ENCODE measurements around the gene GALNT5. TPM values are rescaled to one million over a fixed set of nuclear protein-coding genes. Genes with fewer than 3 reads are reported as not detected.
A peak's percentile ranks its signal among the peaks of the same experiment; 100 is the strongest.

The GALNT5 gene
- total RNA-seq, 1 donor from 2014 or later = 3.8 TPM

DNA sequence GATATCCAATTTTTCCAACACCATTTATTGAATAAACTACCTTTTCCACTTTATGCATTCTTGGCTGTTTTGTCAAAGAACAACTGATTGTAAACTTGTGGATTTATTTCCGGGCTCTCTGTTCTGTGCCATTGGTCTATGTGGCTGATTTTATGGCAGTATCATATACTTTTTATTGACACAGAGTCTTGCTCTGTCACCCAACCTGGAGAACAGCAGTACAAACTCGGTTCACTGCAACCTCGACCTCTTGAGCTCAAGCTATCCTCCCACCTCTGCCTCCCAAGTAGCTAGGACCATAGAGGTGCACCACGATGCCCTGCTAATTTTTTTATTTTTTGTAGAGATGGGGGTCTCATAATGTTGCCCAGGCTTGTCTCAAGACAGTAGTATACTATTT, 6.7 kb upstream of the GALNT5 start:
- ATAC-seq = no peak

DNA sequence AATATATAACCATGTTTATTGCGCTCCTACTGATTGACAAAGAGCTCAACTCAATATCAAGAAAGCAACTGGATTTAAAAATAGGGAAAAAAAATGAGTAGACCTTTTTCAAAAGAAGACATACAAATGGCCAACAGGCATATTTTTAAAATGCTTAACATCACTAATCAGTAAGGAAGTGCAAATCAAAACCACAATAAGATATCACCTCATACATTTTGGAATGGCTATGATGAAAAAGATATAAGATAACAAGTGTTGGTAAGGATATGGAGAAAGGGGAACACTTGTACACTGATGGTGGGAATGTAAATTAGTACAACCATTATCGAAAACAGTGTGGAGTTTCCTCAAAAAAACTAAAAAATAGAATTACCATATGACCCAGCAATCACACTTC, 5.6 kb upstream of the GALNT5 start:
- no peak for ATAC-seq

DNA sequence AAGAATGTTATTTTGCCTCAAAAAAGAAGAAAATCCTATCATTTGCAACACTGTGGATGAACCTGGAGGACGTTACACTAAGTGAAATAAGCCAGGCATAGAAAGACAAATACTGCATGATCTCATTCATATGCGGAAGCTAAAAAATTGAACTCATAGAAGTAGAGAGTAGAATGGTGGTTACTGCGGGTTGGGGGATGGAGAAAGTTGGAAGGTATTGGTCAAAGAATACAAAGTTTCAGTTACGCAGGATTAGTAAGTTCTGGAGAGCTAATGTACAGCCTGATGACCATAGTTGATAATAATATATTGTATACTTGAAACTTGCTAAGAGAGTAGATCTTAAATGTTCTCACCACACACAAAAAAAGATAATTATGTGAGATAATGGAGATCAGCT, 5.0 kb upstream of the GALNT5 start:
- ATAC-seq = no peak

DNA sequence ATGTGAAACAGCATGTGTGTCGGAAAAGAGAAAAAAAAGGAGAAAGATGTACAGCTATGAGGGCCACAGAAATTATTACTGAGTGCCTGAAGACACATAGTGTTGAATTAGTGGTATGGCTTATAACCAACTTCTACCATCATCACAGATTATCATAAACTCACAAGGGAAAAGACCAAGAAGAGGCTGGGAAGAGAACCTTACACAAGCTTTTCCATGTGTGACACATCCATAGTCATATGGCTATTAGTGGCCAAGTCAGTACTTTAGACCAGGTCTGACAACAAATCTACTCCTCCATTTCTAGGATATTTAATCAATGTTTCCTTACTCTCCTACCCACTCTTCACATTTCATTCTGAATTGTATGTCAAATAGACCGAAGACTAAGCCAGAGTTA, 3.5 kb upstream of the GALNT5 start:
- ATAC-seq = no peak

DNA sequence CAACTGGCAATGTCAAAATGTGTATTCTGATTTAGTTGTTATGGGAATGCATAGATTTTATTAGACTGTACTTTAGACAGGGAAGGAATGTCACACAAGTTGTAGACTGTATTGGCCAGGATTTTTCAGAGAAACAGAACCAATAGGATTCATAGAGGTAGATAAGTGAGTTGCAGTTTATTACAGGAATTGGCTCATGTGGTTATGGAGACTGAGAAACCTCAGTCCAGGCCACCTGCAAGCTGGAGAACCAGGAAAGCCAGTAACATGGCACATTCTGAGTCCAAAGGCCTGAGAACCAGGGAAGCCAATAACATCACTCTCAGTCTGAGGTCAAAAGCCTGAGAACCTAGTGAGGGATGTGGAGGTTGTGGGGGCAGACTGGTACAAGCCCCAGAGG, 1.8 kb upstream of the GALNT5 start:
- ATAC-seq = no peak

DNA sequence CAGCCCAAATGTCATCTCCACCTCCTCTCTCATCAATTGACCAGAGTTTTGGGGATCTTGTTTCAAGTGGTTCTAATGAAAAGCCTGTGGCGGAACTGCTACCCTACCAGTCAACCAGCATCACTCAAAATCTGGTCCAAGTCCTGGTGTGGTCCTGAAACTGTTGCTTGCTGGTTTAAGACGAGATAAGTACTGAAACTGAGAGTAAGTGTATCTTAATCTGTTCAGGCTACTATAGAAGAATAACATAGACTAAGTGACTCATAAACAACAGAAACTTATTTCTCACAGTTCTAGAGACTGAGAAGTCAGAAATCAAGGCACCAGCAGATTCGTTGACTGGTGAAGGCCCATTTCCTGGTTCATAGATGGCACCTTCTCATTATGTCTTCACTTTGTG, 879 bp upstream of the GALNT5 start:
- peak; percentile 80 for ATAC-seq

DNA sequence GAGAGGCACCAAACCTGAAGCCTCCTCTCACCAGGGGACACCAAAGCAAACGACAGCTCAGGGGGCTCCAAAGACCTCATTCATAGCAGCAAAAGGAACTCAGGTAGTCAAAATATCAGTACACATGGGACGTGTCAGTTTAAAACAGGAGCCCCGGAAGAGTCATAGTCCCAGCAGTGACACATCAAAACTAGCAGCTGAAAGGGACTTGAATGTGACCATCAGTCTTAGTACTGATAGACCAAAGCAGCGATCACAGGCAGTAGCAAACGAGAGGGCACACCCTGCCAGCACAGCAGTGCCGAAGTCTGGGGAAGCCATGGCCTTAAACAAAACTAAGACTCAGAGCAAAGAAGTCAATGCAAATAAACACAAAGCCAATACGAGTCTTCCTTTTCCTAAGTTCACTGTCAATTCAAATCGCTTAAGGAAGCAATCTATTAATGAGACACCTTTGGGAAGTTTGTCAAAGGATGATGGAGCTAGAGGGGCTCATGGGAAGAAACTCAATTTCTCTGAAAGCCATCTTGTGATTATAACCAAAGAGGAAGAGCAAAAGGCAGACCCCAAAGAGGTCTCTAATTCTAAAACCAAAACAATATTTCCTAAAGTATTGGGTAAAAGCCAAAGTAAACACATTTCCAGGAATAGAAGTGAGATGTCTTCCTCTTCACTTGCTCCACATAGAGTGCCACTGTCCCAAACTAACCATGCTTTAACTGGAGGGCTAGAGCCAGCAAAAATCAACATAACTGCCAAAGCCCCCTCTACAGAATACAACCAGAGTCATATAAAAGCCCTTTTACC, 1.2 kb downstream of the GALNT5 start:
- peak; percentile 18 for ATAC-seq

DNA sequence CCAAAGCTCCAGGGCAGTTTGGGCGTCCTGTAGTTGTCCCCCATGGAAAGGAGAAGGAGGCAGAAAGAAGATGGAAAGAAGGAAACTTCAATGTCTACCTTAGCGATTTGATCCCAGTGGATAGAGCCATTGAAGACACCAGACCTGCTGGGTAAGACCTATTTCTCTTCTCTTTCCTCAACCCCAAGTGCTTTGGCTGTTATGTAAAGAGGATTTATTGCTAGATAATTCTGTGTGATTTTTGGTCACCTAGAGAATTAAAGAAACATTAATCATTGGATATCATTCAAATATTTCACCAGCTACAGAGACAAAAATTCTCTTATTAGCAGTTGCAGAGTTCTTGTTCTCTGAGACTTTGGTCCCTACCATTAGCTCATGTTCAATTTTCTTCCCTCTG, 1.9 kb downstream of the GALNT5 start:
- no peak for ATAC-seq

DNA sequence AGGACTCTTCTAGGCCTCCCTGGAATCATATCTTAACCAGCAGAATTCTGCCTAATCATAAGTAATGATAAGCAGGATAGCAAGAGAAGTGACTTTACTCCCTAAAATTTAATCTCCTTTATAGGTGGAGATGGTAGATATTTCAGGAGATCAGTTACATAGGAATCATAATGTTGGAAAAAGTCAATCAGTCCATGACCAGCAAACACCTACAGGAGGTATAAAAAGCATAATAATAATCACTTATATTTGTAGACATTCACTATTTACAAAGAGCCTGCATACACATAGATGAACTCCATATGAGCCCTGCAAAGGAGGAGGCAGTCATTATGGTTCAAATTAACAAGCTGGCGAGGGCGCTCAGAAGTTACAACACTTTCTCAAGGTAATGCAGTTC, 2.5 kb downstream of the GALNT5 start:
- ATAC-seq = no peak

DNA sequence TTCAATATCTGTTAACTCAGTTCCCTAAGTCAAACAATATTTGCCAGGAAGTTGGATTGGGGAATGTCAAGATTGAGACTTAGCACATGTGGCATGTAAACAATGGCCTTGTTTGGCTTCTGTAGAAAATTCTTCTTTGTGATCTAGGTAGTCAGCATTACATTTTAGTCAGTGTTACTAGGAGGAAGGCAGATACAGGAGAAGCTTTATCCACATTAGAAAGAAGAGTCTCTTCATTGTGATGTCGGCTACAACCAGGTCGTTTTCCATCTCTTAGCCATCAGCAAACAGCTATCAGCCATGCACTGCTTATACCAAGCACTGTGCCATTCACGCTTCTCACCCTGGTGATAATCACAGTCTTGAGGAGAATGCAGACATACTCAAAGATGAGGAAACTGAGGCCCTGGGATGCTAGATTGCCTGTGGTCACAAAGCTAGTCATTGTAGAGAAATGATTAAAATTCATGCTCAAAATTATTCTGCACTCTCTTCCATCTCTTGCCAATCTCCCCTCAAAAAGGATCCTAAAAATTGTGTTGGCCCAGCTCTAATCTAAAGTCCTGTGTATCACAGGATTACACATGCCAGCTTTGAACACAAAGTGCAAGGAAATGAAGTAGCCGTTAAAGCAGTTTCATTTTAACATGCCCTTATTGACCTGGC, 3.2 kb downstream of the GALNT5 start:
- no peak for ATAC-seq

DNA sequence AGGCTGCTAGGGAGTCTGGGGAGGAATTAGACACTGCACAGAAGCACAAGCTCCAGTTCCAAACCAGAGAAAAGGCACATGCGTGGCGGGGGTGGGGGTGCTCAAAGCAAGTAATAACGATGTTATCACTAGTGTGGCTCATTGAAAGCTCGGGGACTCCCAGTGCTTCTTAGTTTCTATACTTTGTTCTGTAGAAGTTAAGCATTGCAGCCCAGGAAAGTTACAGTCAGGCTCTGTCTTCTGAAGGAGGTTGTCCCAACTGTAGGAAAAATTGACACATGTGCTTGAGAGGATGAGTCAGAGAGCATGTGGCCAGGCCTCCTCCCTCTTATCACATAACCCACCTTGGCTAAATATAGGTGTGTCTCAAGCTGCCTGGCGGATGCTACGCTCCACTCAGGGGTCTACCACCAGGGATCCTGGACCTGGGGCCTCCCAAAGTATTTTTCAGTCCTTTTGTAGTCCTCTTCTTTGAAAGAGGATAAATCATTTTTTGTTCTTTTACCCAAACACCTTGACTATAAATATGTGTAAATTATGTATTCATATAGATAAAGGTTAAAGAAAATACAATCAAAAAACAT, 3.8 kb downstream of the GALNT5 start:
- ATAC-seq = peak; percentile 79

DNA sequence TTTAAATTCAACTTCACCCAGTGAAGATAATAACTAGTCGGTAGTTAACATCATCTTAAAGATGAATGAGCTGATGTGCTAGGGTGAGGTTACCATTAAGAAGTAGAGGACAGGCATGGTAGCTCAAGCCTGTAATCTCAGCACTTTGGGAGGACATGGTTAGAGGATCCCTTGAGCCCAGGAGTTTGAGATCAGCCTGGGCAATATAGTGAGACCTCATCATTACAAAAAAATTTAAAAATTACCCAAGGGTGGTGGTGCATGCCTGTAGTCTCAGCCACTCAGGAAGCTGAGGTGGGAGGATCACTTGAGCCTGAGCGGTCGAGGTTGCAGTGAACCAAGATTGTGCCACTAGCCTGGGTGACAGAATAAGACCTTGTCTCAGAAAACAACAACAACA, 4.7 kb downstream of the GALNT5 start:
- no peak for ATAC-seq

DNA sequence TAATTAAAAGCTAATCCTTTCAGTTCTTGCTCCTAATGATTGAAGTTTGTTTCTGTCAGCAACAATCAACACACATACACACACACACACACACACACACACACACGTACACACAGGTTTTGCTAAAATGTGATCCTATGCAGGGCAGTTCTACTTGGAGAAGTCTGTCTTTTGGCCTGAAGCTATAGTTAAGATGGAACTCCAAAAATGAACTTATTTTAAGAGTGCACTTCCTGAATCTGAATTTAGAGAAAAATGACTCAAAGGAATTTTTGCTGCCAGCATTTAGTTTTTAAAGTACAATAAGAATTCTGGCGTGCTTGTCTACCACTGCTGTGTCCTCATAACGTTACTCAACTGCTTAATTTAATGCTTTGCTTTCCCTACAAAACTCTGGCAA, 6.6 kb downstream of the GALNT5 start:
- no peak for ATAC-seq

DNA sequence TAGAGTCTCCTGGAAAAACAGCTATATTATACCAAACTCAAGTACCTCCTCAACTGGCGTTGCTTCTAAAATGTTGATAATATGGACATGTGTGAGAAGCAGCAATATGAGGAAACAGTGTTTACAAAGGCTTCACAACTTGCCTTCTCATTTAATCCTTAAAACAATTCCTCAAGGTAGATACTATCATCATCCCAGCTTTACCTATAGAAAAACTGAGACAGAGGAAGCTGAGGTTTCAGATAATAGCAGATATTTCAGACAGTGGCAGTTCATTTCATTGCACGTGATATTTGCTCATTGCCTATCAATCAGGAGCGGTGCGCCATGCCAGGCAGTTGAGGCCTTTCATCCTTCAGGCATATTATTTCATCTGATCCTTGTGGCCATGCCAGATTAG, 8.3 kb downstream of the GALNT5 start:
- ATAC-seq = no peak

DNA sequence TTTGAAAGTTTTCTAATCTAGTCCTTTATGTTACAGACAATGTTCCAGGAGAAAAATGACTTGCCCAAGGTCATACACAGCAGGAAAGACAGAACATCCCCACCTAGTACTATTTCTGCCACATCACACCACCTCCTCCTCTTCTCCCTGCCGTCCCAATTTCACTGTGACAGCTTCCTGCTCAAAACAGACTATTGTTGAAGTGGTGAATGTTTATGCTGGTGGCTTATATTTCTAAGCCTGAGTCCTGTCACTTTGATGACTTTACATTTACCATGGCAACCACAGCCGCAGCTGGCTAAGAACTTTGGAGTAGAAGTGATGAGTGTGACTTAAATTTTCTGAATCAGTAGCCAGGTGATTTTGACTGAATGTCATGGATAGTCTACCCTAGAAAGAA, 10.0 kb downstream of the GALNT5 start:
- peak; percentile 70 for ATAC-seq

DNA sequence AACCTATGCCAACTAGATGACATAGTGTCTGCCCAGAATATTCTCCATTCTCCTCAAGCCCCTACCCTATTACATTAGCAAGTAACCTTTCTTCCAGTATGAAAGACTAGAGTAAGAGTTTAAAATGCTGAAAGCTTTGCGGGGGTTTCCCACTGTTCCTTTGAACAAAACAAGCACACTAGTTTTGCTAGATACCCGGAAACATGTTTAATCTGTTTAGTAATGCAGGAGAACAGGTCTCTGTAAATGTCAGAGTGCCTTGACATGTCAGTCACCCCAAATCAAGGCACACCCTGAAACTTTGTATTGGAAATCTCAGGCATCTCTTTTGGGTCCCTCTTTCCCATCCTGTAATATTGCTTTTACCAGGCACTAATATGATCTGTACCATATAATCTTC, 11.6 kb downstream of the GALNT5 start:
- ATAC-seq = peak; percentile 90

DNA sequence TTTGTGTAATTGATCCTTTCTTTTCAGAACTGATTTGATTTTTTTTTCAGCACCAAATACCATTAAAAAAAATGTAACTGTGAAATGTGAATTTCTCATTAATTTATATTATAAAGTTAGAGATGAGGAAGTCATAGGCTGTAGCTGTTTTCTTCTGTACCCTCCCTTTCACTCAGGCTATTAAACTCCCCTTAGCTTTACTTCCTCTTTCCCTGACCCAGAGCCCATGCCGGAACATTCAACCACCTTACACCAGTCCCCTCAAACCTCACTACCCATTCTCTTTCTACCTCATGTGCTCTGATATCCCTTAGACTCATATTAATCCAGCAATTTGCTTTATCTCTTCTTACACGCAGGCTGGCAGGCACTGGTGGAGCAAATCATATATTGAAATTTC, 12.4 kb downstream of the GALNT5 start:
- ATAC-seq = no peak

DNA sequence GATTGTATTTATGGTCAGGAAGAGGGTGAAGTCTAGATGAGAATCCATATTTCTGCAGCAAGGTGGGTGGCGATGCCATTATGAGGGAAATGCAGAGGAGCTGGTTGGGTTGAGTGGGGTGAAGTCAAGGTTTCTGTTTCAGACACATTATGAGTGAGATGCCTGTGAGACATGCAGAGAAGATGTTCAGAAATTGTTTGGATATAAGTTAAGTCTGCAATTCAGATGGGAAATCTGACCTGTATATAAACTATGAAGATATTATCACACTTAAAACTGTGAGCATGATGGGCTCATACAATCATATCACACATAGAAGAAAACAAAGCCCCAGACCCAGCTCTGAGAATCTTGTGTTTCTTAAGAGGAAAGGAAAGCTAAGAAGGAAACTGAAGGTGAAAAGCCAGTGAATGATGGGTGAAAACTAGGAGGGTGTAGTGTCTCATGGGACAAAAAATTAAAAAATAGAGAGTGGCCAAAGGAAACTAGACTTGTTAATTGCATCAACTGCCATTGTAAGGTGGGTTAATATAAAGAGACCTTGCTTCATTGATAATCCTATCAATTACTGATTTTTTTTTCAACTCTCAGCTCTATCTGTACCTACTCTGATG, 14.2 kb downstream of the GALNT5 start:
- ATAC-seq = no peak

DNA sequence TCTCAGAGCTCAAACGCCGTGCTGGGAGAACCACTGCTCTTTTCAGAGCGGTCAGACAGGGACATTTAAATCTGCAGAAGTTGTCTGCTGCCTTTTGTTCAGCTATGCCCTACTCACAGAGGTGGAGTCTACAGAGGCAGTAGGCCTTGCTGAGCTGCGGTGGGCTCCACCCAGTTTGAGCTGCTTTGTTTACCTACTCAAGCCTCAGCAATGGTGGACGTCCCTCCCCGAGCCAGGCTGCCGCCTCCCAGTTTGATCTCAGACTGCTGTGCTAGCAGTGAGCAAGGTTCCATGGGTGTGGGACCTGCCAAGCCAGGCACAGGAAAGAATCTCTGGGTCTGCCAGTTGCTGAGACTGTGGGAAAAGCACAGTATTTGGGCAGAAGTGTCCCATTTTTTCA, 21.8 kb downstream of the GALNT5 start:
- peak; percentile 52 for ATAC-seq

DNA sequence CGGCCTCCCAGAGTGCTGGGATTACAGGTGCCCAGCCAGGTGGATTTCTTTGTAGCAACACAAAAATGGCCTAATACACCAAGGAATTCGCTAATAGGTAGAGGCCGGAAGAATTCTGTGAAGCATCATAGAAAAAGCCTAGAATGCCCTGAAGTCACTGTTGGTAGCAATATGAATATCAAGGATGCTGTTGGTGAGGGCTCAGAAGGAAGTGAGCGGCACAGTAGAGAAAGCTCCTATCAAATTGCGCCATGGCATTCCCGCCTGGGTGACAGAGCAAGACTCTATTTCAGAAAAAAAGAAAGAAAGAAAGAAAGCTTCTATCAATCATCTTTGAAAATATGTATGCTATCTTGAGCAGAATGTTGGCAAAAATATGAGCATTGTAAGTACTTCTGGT, 23.8 kb downstream of the GALNT5 start:
- no peak for ATAC-seq

DNA sequence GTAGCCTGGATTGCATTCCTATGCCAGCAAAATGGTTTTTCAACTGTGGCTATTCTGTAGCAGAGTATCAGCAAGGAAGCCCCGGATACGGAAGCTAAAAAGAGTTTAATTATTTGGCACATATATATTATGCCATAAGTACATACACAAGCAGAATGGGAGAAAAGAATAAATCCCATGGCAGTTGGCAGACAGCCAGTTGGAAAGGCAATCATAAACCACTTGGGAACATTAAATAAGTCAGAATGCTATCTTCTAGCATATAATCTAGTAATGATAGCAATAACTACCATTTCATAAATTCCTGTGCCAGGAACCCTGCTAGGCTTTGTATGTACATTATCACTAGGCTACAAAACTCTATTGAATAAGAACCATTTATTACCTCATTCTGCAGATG, 26.0 kb downstream of the GALNT5 start:
- no peak for ATAC-seq

DNA sequence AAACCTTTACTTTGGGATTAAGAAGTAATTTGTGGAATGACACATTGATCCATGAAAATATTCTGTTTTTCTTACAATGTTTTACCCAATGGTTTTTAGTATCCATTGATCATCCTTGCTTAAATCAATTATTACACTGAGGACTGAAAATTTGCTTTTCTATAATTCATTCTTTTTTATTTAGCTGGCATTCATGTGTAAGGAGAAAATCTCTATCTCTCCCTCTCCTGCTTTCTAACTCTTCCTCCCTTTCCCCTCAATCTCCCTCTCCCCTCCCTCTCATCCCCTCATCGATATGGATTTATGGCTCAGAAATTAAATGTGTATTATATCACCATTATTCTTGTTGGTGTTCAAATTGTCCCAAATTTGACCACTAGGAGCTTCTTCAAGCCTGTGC, 29.7 kb downstream of the GALNT5 start:
- ATAC-seq = no peak

DNA sequence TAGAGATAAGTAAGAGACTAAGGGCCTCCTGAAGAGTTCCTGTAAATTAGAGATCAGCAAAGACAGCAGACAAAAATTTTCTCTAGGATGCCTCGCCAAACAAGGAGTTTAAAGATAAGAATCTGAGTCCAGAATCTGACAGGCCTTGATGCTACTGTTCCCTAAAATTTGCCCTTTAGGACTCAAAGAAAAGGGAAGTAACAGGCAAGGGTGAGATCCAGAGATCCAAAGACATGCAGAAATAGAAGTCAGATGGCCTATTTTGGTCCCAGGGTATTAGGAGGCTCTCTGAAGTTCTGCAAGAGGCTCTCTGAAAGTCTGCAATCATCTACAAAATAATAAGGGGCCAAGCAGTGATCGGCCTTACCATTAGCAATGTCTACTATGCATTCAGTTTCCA, 33.0 kb downstream of the GALNT5 start:
- no peak for ATAC-seq

DNA sequence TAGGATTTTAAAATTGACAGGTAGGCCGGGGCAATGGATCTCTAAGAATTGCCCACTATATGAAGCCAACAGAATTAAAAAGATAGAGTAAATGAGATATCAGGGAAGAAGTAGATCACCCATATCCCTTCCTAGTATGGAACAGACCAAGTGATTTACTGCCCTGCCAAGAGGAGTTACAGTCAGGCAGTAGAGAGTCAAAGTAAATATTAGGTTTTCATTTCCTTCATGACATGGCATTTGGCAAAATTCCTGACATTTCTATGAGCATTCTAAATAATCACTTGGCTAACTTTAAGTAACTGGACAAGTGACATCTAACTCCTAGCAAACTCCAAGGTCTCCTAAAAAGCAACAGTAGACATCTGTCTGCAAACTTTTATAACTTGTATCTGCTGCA, 33.5 kb downstream of the GALNT5 start:
- ATAC-seq = no peak
